Measurements from ENCODE around the gene PHLDB3. TPM values are rescaled to one million over a fixed set of nuclear protein-coding genes. Genes with fewer than 3 reads are reported as not detected.

Gene PHLDB3
- total and polyA plus RNA-seq, 2 of the 13 experiments (the other 11 are each of a cell fraction or from before 2014, with no cell fraction given) = 11.3 to 14.5 TPM

GRCh38 chr19:43534305-43534815, 29.8 kb upstream of the PHLDB3 start:
- FAIRE-seq (no peak), ATAC-seq (no peak), DNase-seq (ENCODE audit: low spot score) (no peak)
- no peak overlapping the region for H3K27ac ChIP-seq (ENCODE audit: extremely low read length, insufficient read depth, low read length)
- H3K9me3 ChIP-seq (ENCODE audit: low read length) = peaks cover 7% of the 10 kb centered on the region; the same call in 1 of the 2 replicates
- TF ChIP-seq KDM2A (CRISPR knock-in tag; IDR thresholded peaks at IDR 0.05; ENCODE audit: borderline replicate concordance, low read depth) (no peak), ZKSCAN5 (CRISPR knock-in tag; IDR thresholded peaks at IDR 0.05) (no peak), ZNF484 (CRISPR knock-in tag; IDR thresholded peaks at IDR 0.05; ENCODE audit: borderline replicate concordance, low read depth) (no peak), FOXK2 (IDR thresholded peaks at IDR 0.05) (no peak), CC2D1A (CRISPR knock-in tag; IDR thresholded peaks at IDR 0.05) (no peak), CBX1 (IDR thresholded peaks at IDR 0.05; ENCODE audit: low read depth) (no peak), HOXA5 (CRISPR knock-in tag; IDR thresholded peaks at IDR 0.05) (no peak), SMAD1 (CRISPR knock-in tag; IDR thresholded peaks at IDR 0.05; ENCODE audit: borderline replicate concordance, low read depth) (no peak), YEATS4 (CRISPR knock-in tag; IDR thresholded peaks at IDR 0.05; ENCODE audit: borderline replicate concordance) (no peak), RXRA (CRISPR knock-in tag; IDR thresholded peaks at IDR 0.05) (no peak), SMC3 (IDR thresholded peaks at IDR 0.05; ENCODE audit: low read length) (no peak), ZNF205 (CRISPR knock-in tag; IDR thresholded peaks at IDR 0.05) (no peak), SOX5 (CRISPR knock-in tag; IDR thresholded peaks at IDR 0.05; ENCODE audit: borderline replicate concordance) (no peak), RCOR2 (CRISPR knock-in tag; IDR thresholded peaks at IDR 0.05) (no peak), ZBTB14 (CRISPR knock-in tag; IDR thresholded peaks at IDR 0.05) (no peak)
- peaks cover 6% of the 10 kb centered on the region; the same call in 1 of the 2 replicates for H3K4me1 ChIP-seq (ENCODE audit: insufficient read depth, low read length)
- BruUV-seq (replicated peaks) = no TSS peak
- no peaks in the 10 kb centered on the region for H4K20me1 ChIP-seq (ENCODE audit: insufficient read depth, low read length)
- in situ Hi-C loops (cut with HindIII; ENCODE audit: extremely low pct_ligation_motif_present, low pct_unique_long_range_greater_than_20kb) (no loop called here), intact Hi-C loops (cut with micrococcal nuclease; ENCODE audit: unreplicated experiment) (no loop called here)
- ChIA-PET POLR2A (no interaction called here), CTCF (ENCODE audit: low intra/inter-chr PET ratio, low total read pairs) (no interaction called here)
- no peak overlapping the region for H3K4me2 ChIP-seq (ENCODE audit: low read depth, low read length)
- no peak overlapping the region for H3K4me3 ChIP-seq (replicated peaks in 1 of 3; ENCODE audit: insufficient read depth in 1 of 3, low read depth in 2 of 3, low read length in 3 of 3)
- H3K27me3 ChIP-seq (ENCODE audit: control insufficient read depth in 1 of 2, insufficient read depth in 2 of 2, low read length in 2 of 2) = no peaks in the 10 kb centered on the region
- no peaks in the 10 kb centered on the region for H3K79me2 ChIP-seq (ENCODE audit: insufficient read depth, low read length)
- H3K36me3 ChIP-seq (replicated peaks in 1 of 2; ENCODE audit: control insufficient read depth in 1 of 2, insufficient read depth in 2 of 2, low read length in 2 of 2) = peaks cover 1 to 11% of the 10 kb centered on the region in 2 experiments; a peak in 3 of 5 replicates
- no peak overlapping the region for H2AFZ ChIP-seq (ENCODE audit: low read length)
- no peak overlapping the region for H3K9ac ChIP-seq (ENCODE audit: insufficient read depth, low read depth, low read length)
- 95% methylated on average over 17 of the region's 17 CpGs for whole genome bisulfite sequencing (ENCODE audit: low lambda C conversion rate)
